HuH-7 (cell line): ENCODE data around the gene GRIFIN.

Source experiments
- DNase-seq: peaks from one replicate; pipeline ENCODE4 v3.0.0; 2011; ENCODE audit warnings: low spot score

Gene GRIFIN

GRCh38 chr7:2476298-2476697, at the start of gene GRIFIN:
Gene GRIFIN (minus strand): TSS chr7:2476398. CDS start chr7:2476383, 15 bp downstream.
- DNase-seq = no peak

- no peak for DNase-seq
These were observed 48.8 kb upstream of the GRIFIN start for GRCh38 chr7:2524808-2525657.

- no peak for DNase-seq
These were observed 48.0 kb upstream of the GRIFIN start for GRCh38 chr7:2523941-2524807.

DNA sequence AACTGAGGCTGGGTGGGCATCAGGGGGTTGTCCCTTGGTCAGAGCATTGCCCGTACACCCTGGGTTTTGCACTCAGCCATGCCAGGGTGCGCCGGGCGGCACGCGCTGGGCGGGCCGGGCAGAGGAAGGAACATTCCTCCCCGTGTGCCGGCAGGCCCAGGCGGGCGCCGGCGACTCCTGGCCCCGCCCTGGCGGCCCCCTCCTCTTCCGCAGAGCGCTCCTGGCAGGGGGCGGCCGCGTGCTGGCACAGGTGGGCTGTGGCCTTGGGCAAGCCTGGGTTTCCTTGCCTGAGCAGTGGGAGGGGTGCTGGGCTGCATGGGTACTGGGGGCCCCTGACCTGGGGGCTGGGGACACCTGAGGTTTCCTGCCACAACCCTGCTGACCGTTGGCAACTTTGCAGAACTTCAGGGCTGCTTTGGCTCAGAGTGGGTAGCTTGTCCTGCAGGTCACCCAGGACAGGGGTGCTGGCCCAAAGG, 47.3 kb upstream of the GRIFIN start:
- no peak for DNase-seq

- no peak for DNase-seq
These were observed 46.7 kb upstream of the GRIFIN start for GRCh38 chr7:2522780-2523433.

- DNase-seq = no peak
These were observed 45.9 kb upstream of the GRIFIN start for GRCh38 chr7:2521952-2522591.

DNA sequence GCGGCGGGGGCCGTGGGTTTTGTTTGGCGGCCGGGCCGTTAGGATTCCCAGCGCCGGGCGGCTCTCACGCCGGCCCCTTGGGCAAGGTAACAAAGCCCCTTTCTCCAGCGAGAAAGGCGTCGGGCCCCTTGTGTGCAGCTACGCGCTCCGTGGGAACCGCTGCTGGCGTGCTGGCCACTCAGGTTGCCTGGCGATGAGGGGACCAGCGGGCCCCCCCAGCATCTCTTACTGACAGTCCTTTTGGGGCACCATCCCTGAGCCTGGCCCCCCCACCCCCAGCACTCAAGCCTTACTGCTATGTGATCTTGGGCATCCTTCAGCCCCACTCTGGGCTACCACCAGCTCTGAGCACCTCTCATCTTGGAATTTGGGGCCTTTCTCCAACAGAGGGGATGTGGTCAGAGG, 45.1 kb upstream of the GRIFIN start:
- DNase-seq = no peak

GRCh38 chr7:2520761-2521290, 44.6 kb upstream of the GRIFIN start:
- no peak for DNase-seq

- DNase-seq = peak; percentile 86
These were observed 44.0 kb upstream of the GRIFIN start for GRCh38 chr7:2520131-2520760.

DNA sequence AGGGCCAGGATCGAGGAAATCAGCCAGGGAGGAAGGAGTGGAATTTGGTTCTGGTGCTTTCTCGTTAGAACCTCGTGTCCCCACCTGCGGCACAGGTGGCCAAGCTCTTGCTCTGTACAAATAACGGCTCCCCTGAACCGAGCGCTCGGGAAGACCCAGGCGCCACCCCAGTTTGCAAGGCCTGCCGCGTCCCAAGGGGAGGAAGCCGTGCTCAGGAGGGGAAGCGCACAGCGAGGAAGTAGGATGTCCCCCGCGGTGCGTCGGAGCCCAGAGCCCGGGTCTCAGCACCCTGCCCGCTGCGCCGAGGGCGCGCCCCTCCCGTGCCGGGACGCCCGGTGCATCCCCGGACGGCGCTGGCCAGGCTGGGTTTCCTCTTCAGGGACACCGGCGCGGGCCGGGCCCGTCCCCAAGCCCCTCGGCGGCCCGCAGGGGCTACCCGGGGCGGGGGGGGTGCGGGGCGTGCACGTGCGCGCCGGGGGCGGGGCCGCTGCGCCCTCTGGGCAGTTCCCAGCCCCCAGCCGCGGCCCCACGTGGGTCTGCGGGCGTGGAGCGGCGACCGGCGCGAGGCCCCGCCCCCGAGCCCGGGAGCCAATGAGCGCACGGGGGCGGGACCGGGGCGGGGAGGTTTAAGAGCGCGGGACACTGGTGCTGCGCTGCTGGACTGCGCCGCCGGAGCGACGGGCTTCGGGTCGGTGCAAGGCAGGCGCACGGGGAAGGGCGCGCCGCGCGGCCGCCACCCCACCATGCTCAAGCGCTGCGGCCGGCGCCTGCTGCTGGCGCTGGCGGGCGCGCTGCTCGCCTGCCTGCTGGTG, 43.1 kb upstream of the GRIFIN start, which contains the start of gene LFNG:
Gene LFNG (plus strand): TSS at position 656 of the 812 bp plus-strand sequence. CDS start 88 bp downstream, at position 744.
- peak; percentile 100 for DNase-seq

GRCh38 chr7:2518737-2519118, 42.5 kb upstream of the GRIFIN start:
- no peak for DNase-seq

DNA sequence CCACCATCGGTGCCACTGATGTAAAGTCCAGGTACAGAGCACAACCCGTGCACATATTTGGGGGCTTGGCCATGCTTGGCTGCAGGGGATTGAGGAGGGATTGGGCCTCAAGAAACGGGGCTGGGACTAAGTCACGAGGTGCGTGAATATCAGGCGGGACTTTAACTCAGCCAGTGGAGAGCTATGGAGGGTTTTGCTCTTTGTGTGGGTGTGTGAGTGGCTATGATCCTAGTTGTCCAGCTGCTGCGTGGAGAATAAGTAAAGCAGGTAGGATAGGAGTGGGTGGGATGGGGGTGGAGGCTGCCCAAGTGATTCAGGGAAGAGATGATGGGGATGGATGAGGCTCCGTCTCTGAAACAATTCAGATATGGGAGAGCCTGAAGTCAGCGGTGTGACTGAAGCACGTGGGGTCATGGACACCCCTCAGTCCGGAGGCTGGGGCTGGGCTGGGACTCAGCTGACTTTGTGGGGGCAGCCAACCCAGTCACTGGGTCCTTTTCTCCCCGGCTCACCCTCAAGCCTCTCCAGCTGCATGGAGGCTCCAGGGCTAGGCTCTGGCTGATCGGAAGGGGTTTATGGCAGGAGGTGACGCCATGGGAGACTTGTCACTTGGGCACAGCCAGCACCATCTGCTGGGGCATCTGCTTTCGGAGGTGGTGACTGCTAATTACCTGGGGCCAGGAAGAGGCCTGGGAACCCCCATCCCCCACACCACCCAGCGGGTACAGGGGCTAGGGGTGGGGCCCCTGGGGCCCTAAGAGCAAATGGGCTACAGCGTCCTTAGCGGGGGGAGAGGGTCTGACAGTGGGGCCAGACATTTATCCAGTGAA, 41.7 kb upstream of the GRIFIN start:
- no peak for DNase-seq

- DNase-seq = no peak
These were observed 40.8 kb upstream of the GRIFIN start for GRCh38 chr7:2517026-2517425.

DNA sequence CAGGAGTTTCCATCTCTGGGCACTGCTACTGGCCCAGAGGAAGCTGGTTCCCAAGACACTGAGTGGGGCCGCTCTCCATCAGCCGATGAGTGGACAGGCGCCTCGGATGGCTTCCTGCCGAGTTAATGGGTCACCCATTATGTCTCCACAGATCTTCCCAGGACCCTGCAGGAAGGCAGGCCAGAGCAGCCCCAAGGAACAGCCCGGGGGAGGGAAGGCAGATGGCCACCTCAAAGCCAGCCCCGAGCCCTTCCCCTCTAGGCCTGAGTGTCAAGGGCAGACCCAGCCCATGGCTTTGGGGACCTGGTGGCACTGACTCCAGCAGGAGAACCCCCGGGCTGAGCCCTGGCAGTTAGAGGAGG, 40.0 kb upstream of the GRIFIN start:
- no peak for DNase-seq

DNA sequence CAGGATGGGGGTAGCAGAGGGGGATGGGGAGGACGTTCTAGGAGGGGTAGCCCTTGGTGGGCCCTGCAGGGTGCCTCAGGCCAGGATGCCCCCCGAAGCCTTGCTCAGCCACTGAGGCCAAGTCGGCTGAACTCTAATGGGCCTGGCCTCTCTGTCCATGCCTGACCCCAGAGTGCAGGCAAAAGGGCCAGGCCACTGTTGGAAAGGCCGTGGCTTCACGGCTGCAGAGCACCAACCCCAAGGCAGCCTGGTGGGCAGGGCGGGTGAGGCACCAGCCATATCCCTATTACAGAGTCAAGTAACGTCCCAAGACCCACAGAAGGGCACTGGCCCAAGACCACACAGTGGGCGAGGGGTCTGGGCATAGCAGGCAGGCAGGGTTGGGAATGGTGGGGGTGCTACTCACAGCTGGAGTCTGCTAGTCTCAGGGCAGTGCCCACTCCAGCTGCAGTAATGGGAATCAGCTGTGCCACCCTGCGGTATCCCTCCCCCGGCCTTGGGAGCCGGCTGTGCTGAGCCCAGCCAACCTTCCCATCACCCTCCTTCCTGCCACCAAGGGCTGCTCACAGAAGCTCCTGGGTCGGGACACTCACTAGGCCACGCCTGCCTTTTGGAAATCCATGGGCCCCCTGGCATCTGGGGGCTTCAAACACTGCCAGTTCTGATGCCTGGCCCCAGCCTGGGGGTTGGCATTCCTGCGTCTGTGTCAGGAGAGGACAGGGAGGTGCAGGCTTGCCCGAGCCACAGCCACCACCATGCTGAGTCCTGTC, 39.4 kb upstream of the GRIFIN start:
- DNase-seq = no peak

GRCh38 chr7:2514473-2515423, 38.5 kb upstream of the GRIFIN start:
- DNase-seq = no peak

- DNase-seq = no peak
These were observed 37.5 kb upstream of the GRIFIN start for GRCh38 chr7:2513702-2514101.
